ENCODE measurements around the gene SPACA7.

SPACA7 gene

DNA sequence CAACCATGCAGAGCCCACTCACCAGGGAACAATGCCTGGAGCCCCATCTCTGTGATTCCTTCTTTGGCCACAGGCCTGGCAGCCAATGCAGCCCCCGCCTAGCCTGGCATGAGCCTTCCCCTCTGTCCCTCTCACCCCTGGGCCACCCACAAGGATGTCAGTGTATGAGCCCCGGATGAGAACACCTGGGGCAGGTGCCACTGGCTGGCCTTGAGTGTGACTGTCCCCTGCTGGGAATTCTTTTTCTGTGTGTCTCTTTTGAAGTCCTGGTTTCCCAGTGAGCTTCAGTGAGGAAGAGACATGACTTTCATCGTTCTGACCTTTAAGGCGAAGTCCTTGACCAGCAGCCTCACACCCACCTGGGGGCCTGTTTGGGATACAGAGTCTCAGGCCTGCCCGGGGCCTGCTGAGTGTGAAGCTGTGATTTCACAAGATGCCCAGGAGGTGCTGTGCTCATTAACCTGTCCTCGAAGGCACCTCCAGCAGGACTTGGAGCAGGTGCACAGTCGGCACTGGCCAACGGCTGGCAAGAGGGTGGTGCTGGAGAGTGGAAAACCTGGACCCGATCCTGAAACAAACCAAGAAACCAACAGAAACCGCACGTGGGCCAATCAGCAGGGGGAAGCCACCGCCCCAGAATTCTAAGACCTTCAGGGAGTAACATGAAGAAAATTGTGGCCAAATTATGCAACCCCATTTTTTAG, 27.4 kb upstream of the SPACA7 start:
- TF ChIP-seq, protein P1, sequence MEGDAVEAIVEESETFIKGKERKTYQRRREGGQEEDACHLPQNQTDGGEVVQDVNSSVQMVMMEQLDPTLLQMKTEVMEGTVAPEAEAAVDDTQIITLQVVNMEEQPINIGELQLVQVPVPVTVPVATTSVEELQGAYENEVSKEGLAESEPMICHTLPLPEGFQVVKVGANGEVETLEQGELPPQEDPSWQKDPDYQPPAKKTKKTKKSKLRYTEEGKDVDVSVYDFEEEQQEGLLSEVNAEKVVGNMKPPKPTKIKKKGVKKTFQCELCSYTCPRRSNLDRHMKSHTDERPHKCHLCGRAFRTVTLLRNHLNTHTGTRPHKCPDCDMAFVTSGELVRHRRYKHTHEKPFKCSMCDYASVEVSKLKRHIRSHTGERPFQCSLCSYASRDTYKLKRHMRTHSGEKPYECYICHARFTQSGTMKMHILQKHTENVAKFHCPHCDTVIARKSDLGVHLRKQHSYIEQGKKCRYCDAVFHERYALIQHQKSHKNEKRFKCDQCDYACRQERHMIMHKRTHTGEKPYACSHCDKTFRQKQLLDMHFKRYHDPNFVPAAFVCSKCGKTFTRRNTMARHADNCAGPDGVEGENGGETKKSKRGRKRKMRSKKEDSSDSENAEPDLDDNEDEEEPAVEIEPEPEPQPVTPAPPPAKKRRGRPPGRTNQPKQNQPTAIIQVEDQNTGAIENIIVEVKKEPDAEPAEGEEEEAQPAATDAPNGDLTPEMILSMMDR (IDR thresholded peaks at IDR 0.05; ENCODE audit: insufficient read depth, low read depth, low read length, missing control alignments), result no peak
- DNase-seq (ENCODE audit: low read depth), result no peak
- no peak overlapping the region for H3K4me3 ChIP-seq (ENCODE audit: low read depth, low read length)

GRCh38 chr13:112349681-112350080, 26.5 kb upstream of the SPACA7 start:
- TF ChIP-seq, protein P1 (IDR thresholded peaks at IDR 0.05; ENCODE audit: insufficient read depth, low read depth, low read length, missing control alignments), result no peak

GRCh38 chr13:112350300-112350699, 25.9 kb upstream of the SPACA7 start:
- DNase-seq (ENCODE audit: low read depth), result no peak
- TF ChIP-seq, protein P1 (IDR thresholded peaks at IDR 0.05; ENCODE audit: insufficient read depth, low read depth, low read length, missing control alignments), result no peak
- H3K4me3 ChIP-seq (ENCODE audit: low read depth, low read length), result no peak overlapping the region

More at GRCh38 chr13:112349681-112350080, 26.5 kb upstream of the SPACA7 start:
- no peak for DNase-seq (ENCODE audit: low read depth)
- no peak overlapping the region for H3K4me3 ChIP-seq (ENCODE audit: low read depth, low read length)

GRCh38 chr13:112351825-112352224, 24.3 kb upstream of the SPACA7 start:
- DNase-seq (ENCODE audit: low read depth), result no peak

DNA sequence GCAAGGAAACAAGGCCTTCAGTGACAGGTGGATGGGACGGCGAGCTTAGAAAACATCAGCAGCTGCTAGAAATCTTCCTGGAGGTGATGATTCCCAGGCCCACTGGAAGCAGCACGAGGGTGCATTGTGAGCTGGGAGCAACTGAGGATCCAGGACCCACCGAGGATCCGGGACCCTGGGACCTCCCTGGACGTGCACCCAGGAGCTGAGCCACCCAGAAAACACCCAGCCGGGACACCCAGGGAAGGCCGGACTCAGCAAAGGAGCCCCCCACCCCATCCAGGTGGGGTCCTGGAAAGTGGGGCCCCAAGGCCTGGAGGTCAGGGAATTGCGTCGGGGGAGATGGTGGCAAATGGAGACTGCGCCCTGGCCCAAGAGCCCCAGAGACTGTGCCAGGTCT, 22.3 kb upstream of the SPACA7 start:
- no peak for DNase-seq (ENCODE audit: low read depth)
- TF ChIP-seq, protein P1 (IDR thresholded peaks at IDR 0.05; ENCODE audit: insufficient read depth, low read depth, low read length, missing control alignments), result no peak
- H3K4me3 ChIP-seq (ENCODE audit: low read depth, low read length), result no peak overlapping the region

More at GRCh38 chr13:112351825-112352224, 24.3 kb upstream of the SPACA7 start:
- no peak overlapping the region for H3K4me3 ChIP-seq (ENCODE audit: low read depth, low read length)
- TF ChIP-seq, protein P1 (IDR thresholded peaks at IDR 0.05; ENCODE audit: insufficient read depth, low read depth, low read length, missing control alignments), result no peak

DNA sequence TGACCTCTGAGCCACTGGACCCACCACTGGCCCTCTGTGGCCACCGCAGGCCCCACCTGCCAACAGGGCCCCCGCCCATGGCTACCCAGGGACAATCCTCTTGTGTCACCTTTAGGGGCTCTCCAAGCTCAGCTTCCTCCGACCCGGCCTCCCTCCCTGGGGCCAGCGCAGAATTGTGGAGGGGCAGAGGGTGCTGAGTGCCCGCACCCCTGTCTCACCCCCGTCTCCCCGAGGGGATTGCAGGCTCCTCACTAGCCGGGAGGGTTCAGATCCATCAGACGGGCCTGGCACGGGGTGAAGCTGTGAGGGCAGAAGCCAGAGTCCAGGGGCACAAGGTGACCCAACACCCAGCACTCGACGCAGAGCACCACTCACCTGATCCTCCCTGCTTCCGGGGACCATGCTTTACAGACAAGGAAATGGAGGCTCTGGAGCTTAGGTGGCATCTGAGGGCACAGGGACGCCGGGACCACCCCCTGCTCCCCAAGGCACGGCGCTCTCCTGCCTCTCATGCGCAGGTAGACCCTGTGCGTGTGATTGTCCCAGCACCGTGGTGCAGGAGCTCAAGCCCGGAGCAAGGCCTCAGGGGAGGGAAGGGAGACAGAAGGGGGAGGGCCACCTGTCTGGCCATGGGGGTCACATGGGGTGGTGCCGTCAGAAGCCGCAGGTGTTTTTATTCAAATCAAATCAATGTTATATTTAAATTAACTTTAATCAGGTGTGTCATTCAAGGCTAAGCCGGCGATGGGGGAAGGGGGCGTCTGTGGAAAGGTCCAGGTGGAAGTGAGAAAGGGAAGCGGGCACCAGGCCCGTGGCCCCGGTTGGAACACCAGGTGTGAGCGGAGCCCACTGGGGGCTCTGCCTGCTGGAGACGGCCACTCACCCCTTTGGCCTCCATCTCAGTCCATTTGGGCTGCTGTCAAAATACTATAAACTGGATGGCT, 21.6 kb upstream of the SPACA7 start:
- TF ChIP-seq, protein P1 (IDR thresholded peaks at IDR 0.05; ENCODE audit: insufficient read depth, low read depth, low read length, missing control alignments), result no peak
- H3K4me3 ChIP-seq (ENCODE audit: low read depth, low read length), result no peak overlapping the region
- no peak for DNase-seq (ENCODE audit: low read depth)
